HEK293 (cell line): Measurements from ENCODE around the gene SETD2.

ENCODE experiments used
- ZBTB17 ChIP-seq: fragments of 450-650 bp; formaldehyde crosslinking; IDR thresholded peaks from 2 replicates; pipeline ENCODE4 v1.5.1; 2016; ENCODE audit warnings: missing biosample characterization, missing genetic modification characterization
- ZBTB44 ChIP-seq: fragments of 450-650 bp; IDR thresholded peaks from 2 replicates; pipeline ENCODE4 v1.5.1; 2018; ENCODE audit warnings: missing biosample characterization, mild to moderate bottlenecking, missing genetic modification characterization
- TF ChIP-seq, protein P1 (sequence below): fragments of 450-650 bp; formaldehyde crosslinking; IDR thresholded peaks from 2 replicates; pipeline ENCODE4 v1.5.1; 2016; ENCODE audit warnings: missing biosample characterization, missing genetic modification characterization
- TF ChIP-seq, protein P2 (sequence below): fragments of 450-650 bp; formaldehyde crosslinking; optimal IDR thresholded peaks from 2 replicates; pipeline ENCODE3; 2016; ENCODE audit warnings: missing biosample characterization, mild to moderate bottlenecking, missing genetic modification characterization

DNA sequence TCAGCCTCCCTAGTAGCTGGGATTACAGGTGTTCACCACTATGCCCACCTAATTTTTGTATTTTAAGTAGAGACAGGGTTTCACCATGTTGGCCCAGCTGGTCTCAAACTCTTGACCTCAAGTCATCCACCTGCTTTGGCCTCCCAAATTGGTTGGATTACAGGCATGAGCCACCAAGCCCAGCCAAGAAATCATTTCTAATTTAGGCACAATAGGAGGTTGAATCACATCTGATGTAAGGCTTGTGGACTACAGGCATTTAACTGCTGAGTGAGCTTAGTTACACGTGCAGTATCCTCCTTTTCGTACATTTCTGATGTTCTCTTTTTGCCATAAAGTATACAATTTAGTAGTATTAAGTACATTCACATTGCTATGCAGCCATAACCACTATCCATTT, 31.1 kb upstream of the SETD2 start:
- TF ChIP-seq, protein P1, sequence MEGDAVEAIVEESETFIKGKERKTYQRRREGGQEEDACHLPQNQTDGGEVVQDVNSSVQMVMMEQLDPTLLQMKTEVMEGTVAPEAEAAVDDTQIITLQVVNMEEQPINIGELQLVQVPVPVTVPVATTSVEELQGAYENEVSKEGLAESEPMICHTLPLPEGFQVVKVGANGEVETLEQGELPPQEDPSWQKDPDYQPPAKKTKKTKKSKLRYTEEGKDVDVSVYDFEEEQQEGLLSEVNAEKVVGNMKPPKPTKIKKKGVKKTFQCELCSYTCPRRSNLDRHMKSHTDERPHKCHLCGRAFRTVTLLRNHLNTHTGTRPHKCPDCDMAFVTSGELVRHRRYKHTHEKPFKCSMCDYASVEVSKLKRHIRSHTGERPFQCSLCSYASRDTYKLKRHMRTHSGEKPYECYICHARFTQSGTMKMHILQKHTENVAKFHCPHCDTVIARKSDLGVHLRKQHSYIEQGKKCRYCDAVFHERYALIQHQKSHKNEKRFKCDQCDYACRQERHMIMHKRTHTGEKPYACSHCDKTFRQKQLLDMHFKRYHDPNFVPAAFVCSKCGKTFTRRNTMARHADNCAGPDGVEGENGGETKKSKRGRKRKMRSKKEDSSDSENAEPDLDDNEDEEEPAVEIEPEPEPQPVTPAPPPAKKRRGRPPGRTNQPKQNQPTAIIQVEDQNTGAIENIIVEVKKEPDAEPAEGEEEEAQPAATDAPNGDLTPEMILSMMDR (tag by site-specific recombination), result no peak
- TF ChIP-seq, protein P2, sequence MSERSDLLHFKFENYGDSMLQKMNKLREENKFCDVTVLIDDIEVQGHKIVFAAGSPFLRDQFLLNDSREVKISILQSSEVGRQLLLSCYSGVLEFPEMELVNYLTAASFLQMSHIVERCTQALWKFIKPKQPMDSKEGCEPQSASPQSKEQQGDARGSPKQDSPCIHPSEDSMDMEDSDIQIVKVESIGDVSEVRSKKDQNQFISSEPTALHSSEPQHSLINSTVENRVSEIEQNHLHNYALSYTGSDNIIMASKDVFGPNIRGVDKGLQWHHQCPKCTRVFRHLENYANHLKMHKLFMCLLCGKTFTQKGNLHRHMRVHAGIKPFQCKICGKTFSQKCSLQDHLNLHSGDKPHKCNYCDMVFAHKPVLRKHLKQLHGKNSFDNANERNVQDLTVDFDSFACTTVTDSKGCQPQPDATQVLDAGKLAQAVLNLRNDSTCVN (tag by site-specific recombination), result no peak
- TF ChIP-seq ZBTB44 (tag by site-specific recombination) (no peak), ZBTB17 (tag by site-specific recombination) (no peak)
